Karpas-422 (cell line): ENCODE measurements around the gene NRM. TPM values are rescaled to one million over a fixed set of nuclear protein-coding genes. Genes with fewer than 3 reads are reported as not detected.

ENCODE experiments used
- DNase-seq: peaks from one replicate; pipeline ENCODE4 v3.0.0-alpha.2; 2015
- H2AFZ ChIP-seq: fragments of 200-600 bp; sonication (generic); 2 replicates; pipeline ENCODE4 v1.6.1; 2014; ENCODE audit warnings: antibody characterized with exemption, low read length, mixed read lengths
- H3K27ac ChIP-seq: fragments of 200-600 bp; sonication (generic); 2 replicates; pipeline ENCODE4 v1.5.1; 2014; ENCODE audit warnings: mild to moderate bottlenecking, low read length, moderate library complexity
- H3K27me3 ChIP-seq: fragments of 200-600 bp; sonication (generic); 2 replicates; pipeline ENCODE4 v1.6.1; 2014; ENCODE audit warnings: low read length, mixed read lengths
- H3K36me3 ChIP-seq: fragments of 200-600 bp; sonication (generic); 2 replicates; pipeline ENCODE4 v1.6.1; 2014; ENCODE audit warnings: low read length, mixed read lengths; ENCODE audit not compliant: insufficient read depth
- H3K4me1 ChIP-seq: fragments of 200-600 bp; sonication (generic); 2 replicates; pipeline ENCODE4 v1.6.1; 2014; ENCODE audit warnings: mild to moderate bottlenecking, low read length, mixed read lengths
- H3K4me2 ChIP-seq: fragments of 200-600 bp; sonication (generic); 2 replicates; pipeline ENCODE4 v1.6.1; 2014; ENCODE audit warnings: low read length, low read depth, mild to moderate bottlenecking; ENCODE audit not compliant: poor library complexity, severe bottlenecking
- H3K4me3 ChIP-seq: fragments of 200-600 bp; sonication (generic); 2 replicates; pipeline ENCODE4 v1.5.1; 2014; ENCODE audit warnings: mild to moderate bottlenecking, antibody characterized with exemption, low read length, mixed read lengths
- H3K79me2 ChIP-seq: fragments of 200-600 bp; sonication (generic); 2 replicates; pipeline ENCODE4 v1.6.1; 2014; ENCODE audit warnings: mild to moderate bottlenecking, low read length, mixed read lengths
- H3K9ac ChIP-seq: fragments of 200-600 bp; sonication (generic); 2 replicates; pipeline ENCODE4 v1.6.0; 2014; ENCODE audit warnings: low read length
- H3K9me2 ChIP-seq: fragments of 200-600 bp; sonication (generic), shearing (Covaris generic); replicated peaks from 2 replicates; pipeline ENCODE4 v1.6.0; 2014; ENCODE audit warnings: mild to moderate bottlenecking, low read length, moderate library complexity; ENCODE audit not compliant: insufficient read depth
- H3K9me3 ChIP-seq: fragments of 300-700, 200-600 bp; sonication (generic); 2 replicates; pipeline ENCODE4 v1.6.1; 2014; ENCODE audit warnings: low read length, mixed read lengths
- H4K20me1 ChIP-seq: fragments of 200-600 bp; sonication (generic); 2 replicates; pipeline ENCODE4 v1.6.1; 2014; ENCODE audit warnings: mild to moderate bottlenecking, antibody characterized with exemption, low read length, low read depth; ENCODE audit not compliant: insufficient read depth
- total RNA-seq: library from RNA; depleted of rRNA; stranded (reverse); fragments of >200 nt; shearing (Covaris generic); gene quantifications from 2 replicates; pipeline ENCODE4 v1.2.3, GENCODE V29; 2014; ENCODE audit warnings: low replicate concordance

Gene NRM
- total RNA-seq, 1 experiment from 2014 or later: 38.1 TPM

DNA sequence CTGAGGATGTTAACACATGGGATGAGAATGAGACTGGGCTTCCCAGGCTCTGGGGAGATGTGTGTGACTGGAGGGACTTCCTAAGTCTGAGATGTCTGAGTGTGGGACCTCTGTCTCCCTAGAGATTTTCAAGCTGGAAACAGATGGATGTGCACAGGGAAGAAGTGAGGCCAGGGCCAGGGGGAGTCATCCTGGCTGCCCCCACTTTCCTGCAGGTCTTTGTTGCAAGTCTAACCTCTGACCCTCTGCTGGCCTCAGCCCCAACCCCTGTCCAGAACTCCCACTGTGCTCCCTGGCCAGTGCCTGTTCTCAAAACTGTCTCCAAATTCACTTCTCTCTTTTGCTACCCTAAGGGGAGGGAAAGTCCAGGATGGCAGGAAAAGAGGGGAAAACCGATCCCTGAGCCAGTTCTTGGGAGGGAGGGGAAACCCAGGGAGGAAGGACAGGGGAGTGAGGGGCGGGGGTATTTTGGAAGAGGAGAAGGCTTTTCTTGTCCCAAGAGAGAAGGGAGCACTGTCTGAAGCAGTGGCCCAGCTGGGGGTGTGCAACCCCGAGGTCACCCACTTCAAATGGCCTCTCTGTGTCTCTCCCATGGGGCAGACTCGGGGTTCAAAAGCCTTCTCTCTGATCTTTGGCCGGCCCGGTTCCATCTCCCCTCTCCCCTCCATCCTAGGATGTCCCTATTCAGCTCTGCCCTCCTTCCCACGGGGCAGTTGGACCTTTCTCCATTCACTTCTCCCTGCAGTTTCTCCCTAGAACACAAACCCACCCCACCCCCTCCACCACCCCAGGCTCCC, 7.4 kb downstream of the NRM start:
- peak overlapping the region; percentile 98 for H3K27ac ChIP-seq
- H3K9me3 ChIP-seq: no peaks in the 10 kb centered on the region
- peaks cover 13% of the 10 kb centered on the region for H3K36me3 ChIP-seq
- H3K4me2 ChIP-seq: peak overlapping the region; percentile 97
- peak overlapping the region; percentile 96 for H3K9ac ChIP-seq
- no peaks in the 10 kb centered on the region for H3K9me2 ChIP-seq
- no peaks in the 10 kb centered on the region for H3K27me3 ChIP-seq
- H3K4me3 ChIP-seq: peak overlapping the region; percentile 80
- peaks cover 8% of the 10 kb centered on the region; the same call in 1 of the 2 replicates for H4K20me1 ChIP-seq
- peaks cover 70% of the 10 kb centered on the region for H3K79me2 ChIP-seq
- H3K4me1 ChIP-seq: peaks cover 70% of the 10 kb centered on the region
- DNase-seq: peak; percentile 65
- H2AFZ ChIP-seq: no peak overlapping the region

DNA sequence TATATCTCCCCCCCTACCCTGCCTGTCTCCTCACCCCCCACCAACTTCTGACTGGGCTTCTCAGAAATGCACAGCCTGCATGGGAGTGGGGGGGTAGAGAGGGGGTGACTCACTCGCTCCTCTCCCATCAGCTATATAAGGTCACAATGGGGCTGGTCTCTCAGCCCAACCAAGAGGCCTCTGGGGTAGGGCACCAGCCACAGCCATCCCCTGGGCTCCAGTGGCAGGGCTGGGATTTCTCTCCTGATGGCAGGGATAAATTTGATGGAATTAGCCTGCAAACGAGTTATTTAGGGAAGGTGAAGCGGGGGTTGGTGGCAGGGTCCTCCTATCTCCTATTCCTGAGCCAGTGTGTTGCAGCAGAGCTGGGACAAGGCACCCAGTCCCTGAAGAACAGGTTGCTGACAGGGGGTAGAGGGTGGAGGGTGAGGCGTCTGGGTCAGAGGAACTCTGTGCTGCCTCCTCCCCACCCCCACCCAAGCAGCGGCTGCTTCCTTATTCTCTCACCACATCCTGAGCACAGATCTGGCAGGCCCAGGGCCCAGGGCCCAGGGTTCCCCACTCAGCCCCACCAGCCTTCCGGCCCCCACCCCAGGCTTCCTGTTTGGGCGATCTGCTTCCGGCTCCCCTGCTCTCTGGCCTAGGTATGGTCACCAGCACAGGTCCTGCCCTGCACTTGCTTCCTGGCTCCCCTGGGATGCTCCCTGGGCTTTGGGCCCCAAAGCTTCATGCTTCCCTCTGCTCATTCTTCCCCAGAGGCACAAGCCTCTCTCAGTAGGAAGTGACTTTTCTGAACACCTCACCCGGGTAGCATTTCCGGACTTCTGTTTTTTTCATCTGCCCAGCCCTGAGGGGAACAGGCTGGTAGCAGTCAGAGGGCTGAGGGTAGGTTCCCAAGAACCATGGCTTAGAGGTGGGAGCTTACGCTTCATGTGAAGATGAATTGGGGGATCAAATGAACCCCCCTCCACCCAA, 8.4 kb downstream of the NRM start:
- Histone ChIP-seq H3K9me3 (no peaks in the 10 kb centered on the region), H3K4me2 (peak overlapping the region; percentile 97)

DNA sequence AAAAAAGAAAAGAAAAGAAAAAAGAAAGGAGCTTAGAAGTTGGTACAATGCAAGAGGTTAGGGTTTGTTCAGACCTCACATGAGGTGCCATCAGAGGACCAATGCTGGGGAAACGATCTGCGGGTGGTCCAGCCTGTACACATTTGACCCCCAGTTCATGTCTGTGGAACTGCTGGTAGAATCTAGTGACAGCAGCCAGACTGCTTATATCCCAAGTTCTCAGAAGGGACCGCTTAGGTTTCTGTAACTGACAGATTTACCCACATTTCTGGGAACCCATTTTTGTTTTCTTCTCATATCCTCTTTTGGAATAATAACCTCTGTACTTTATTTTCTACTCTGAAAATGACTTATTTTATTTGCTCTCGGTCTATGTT, 9.0 kb downstream of the NRM start:
- no peak for DNase-seq
- peak overlapping the region; percentile 80 for H3K4me3 ChIP-seq

More for the DNA sequence above, 8.4 kb downstream of the NRM start:
- peak; percentile 96 for DNase-seq
- Histone ChIP-seq H4K20me1 (peaks cover 8% of the 10 kb centered on the region; the same call in 1 of the 2 replicates), H3K79me2 (peaks cover 70% of the 10 kb centered on the region), H3K9ac (peak overlapping the region; percentile 96), H2AFZ (no peak overlapping the region), H3K9me2 (no peaks in the 10 kb centered on the region), H3K4me1 (peaks cover 61% of the 10 kb centered on the region), H3K36me3 (peaks cover 17% of the 10 kb centered on the region), H3K27ac (peak overlapping the region; percentile 98), H3K4me3 (peak overlapping the region; percentile 80), H3K27me3 (no peaks in the 10 kb centered on the region)

DNA sequence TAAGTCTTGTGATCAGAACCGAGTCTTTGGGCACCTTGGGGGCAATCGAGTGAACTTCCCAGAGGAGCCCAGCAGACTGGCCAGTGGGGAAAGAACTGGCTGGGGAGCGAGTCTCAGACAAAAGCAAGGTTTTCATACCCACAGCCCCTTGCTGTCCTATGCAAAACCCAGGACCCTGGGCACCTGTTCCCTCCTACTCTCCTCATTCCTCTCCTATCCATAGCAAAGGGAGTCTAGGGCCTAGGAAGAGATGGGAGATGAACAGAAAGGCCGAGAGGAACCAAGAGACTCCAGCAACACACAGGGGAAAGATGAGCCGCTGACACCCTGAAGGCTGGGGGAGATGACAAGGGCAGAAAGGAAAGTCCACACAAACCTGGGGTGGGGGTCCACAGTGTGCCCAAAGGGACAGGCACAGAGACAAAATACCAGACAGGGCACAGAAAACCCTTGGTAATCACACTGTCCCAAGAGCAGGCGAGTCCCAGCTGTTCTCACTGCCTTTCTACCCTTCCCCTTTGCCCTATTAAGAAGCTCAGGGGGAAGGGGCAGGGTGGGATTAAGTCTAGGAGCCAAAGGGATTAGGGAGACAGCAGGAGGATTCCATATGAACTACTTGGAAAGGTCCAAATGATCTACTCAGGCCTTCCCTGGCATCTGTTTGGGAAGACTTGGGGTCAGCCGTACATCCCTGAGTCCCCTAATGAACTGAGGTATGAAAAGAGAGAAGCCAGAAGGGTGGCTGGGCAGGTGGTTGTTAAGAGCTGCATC, 10.8 kb downstream of the NRM start:
- peak overlapping the region; percentile 97 for H3K4me2 ChIP-seq
- peak overlapping the region; percentile 64 for H3K9ac ChIP-seq
- peak overlapping the region; percentile 80 for H3K4me3 ChIP-seq

More for the DNA sequence above, 9.0 kb downstream of the NRM start:
- Histone ChIP-seq H3K9ac (peak overlapping the region; percentile 96), H3K27me3 (no peaks in the 10 kb centered on the region), H3K79me2 (peaks cover 70% of the 10 kb centered on the region), H3K9me2 (no peaks in the 10 kb centered on the region), H3K4me2 (peak overlapping the region; percentile 97), H3K36me3 (peaks cover 19% of the 10 kb centered on the region), H3K9me3 (no peaks in the 10 kb centered on the region), H4K20me1 (peaks cover 8% of the 10 kb centered on the region; the same call in 1 of the 2 replicates), H3K4me1 (peaks cover 60% of the 10 kb centered on the region), H3K27ac (peak overlapping the region; percentile 98), H2AFZ (no peak overlapping the region)

DNA sequence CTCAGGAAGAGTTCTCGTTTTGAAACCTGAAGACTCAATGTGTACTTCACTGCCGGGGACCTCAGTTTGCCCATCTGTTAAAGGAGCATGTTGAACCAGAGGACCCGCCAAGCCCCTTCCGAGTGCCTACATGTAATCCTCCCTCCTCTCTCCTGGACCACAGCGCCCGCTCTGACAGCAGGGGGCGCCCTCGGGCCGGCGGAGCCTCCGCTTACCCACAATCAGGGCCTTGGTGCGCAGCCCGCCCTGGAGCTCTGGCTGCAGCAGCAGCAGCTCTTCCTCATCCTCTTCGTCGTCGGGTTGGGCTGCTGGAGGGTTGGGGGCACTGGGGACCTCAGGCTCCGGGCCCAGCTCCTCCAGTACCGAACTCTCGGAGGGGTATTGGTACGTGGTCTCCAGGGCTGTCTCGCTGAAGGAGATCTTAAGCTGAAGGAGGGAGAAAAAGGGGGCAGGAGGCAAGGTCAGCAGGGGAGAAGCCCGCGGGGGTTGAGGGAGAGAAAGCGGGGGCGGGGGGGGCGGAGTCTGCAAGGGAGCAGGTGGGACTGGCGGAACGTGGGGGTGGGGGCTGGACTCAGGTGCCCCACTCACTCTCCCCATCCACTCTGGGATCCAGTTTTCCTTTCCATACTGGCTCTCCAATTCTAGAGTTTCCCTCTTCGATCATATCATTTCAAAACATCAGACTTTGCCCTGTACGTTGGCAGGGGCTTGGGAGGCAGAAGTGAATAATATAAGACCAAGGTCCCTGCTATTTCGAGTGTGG, 11.6 kb downstream of the NRM start:
- Histone ChIP-seq H3K4me1 (peaks cover 47% of the 10 kb centered on the region), H3K79me2 (peaks cover 48% of the 10 kb centered on the region), H3K36me3 (peaks cover 26% of the 10 kb centered on the region), H4K20me1 (peaks cover 6% of the 10 kb centered on the region; the same call in 1 of the 2 replicates), H3K4me2 (peak overlapping the region; percentile 97), H3K27ac (peak overlapping the region; percentile 79), H3K9ac (peak overlapping the region; percentile 64), H3K9me2 (no peaks in the 10 kb centered on the region), H3K27me3 (no peaks in the 10 kb centered on the region), H3K9me3 (no peaks in the 10 kb centered on the region), H2AFZ (no peak overlapping the region), H3K4me3 (peak overlapping the region; percentile 80)
- peak; percentile 95 for DNase-seq

More for the DNA sequence above, 10.8 kb downstream of the NRM start:
- Histone ChIP-seq H3K36me3 (peaks cover 26% of the 10 kb centered on the region), H3K27me3 (no peaks in the 10 kb centered on the region), H3K79me2 (peaks cover 55% of the 10 kb centered on the region), H3K4me1 (peaks cover 47% of the 10 kb centered on the region), H3K9me2 (no peaks in the 10 kb centered on the region), H3K27ac (peak overlapping the region; percentile 79), H3K9me3 (no peaks in the 10 kb centered on the region), H4K20me1 (peaks cover 8% of the 10 kb centered on the region; the same call in 1 of the 2 replicates), H2AFZ (no peak overlapping the region)
- no peak for DNase-seq

DNA sequence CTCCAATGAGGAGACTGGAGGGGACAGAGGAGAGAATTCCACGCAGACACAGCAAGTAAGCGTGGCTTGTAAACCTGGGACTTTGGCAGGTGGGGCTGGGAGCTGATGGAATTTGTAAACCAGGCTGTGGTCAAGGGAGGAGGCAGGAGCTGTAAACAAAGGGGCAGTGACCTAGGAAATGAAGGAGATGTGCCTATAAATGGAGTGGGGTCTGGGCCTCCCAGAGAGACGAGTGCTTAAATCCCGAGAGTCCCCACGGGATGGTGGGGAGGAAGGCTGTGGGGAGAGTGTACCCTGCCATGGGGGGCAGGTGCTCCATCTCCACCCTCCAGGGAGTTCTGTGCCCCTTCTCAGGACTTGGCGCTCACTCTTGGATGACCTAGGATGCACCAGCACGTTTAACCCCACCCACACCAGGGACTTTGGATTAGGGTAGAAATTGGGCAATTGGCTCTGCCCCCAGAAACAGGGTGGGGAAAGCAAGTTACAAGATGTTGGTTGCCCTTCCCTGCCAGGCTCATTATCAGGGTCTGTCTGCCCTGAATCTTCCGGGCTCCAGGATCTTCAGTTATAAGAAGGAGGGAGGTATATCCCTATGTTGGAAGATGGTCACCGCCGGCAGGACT, 14.0 kb downstream of the NRM start:
- H4K20me1 ChIP-seq: peaks cover 5% of the 10 kb centered on the region; the same call in 1 of the 2 replicates

More for the DNA sequence above, 14.0 kb downstream of the NRM start:
- peaks cover 21% of the 10 kb centered on the region for H3K36me3 ChIP-seq
- H3K9me3 ChIP-seq: no peaks in the 10 kb centered on the region
- H3K4me1 ChIP-seq: peaks cover 39% of the 10 kb centered on the region
- no peak overlapping the region for H3K9ac ChIP-seq
- H2AFZ ChIP-seq: no peak overlapping the region
- DNase-seq: no peak
- no peak overlapping the region for H3K27ac ChIP-seq
- peaks cover 35% of the 10 kb centered on the region for H3K79me2 ChIP-seq
- H3K9me2 ChIP-seq: no peaks in the 10 kb centered on the region
- no peaks in the 10 kb centered on the region for H3K27me3 ChIP-seq
- no peak overlapping the region for H3K4me3 ChIP-seq
- no peak overlapping the region for H3K4me2 ChIP-seq
